Astrocyte (in vitro differentiated cells and primary cell): ENCODE data around the gene PGM5.

Source experiments
- EZH2 ChIP-seq: IDR thresholded peaks from 2 replicates; pipeline ENCODE4 v1.6.1; 2012; ENCODE audit warnings: mild to moderate bottlenecking, low read length, inconsistent platforms; ENCODE audit not compliant: insufficient read depth
- TF ChIP-seq, protein P1 (sequence below): IDR thresholded peaks from 2 replicates; pipeline ENCODE4 v1.5.1; 2011; ENCODE audit warnings: low read depth, mild to moderate bottlenecking, inconsistent platforms, low read length, moderate library complexity; ENCODE audit not compliant: insufficient read depth

DNA sequence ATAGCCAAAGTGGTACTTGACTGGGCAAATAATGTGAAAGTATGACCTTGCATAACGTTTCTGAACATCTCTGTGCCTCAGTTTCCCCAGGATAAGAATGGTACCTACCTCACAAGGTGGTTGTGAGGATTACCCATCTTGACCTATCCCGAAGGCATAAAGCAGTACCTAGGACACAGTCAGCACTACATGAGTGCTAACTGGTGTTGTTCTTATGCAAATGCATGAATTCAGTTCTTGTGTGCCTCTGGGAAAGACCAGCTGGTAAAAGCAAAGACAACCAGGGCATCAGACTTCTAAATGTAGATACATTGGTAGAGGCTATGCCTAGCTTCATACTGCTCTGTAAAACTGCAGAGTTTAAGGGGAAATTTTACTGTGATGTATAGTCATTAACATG is 206.1 kb downstream of the PGM5 start:
- no peak for TF ChIP-seq EZH2
- TF ChIP-seq, protein P1, sequence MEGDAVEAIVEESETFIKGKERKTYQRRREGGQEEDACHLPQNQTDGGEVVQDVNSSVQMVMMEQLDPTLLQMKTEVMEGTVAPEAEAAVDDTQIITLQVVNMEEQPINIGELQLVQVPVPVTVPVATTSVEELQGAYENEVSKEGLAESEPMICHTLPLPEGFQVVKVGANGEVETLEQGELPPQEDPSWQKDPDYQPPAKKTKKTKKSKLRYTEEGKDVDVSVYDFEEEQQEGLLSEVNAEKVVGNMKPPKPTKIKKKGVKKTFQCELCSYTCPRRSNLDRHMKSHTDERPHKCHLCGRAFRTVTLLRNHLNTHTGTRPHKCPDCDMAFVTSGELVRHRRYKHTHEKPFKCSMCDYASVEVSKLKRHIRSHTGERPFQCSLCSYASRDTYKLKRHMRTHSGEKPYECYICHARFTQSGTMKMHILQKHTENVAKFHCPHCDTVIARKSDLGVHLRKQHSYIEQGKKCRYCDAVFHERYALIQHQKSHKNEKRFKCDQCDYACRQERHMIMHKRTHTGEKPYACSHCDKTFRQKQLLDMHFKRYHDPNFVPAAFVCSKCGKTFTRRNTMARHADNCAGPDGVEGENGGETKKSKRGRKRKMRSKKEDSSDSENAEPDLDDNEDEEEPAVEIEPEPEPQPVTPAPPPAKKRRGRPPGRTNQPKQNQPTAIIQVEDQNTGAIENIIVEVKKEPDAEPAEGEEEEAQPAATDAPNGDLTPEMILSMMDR = no peak
